ENCODE data around the gene NCCRP1. TPM values are rescaled to one million over a fixed set of nuclear protein-coding genes. Genes with fewer than 3 reads are reported as not detected.

The NCCRP1 gene
- polyA plus RNA-seq, 1 donor from 2014 or later = not detected

DNA sequence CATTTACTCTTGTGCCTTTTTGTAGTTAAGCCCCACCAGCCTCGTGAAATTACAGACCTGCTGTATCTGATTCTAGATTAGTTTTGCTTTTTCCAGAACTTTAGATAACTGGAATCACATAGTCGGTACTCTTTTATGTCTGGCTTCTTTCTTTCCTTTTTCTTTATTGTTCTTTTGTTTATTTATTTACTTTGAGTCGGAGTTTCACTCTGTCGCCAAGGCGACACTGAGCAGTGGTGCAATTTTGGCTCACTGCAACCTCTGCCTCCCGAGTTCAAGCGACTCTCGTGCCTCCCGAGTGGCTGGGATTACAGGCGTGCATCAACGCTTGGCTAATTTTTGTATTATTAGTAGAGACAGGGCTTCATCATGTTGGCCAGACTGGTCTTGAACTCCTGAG lies 6.0 kb upstream of the NCCRP1 start:
- Histone ChIP-seq H4K20me1 (ENCODE audit: insufficient read depth) (no peaks in the 10 kb centered on the region), H2AFZ (ENCODE audit: low read depth, low read length) (no peak overlapping the region), H3K36me3 (ENCODE audit: insufficient read depth, low read length) (no peaks in the 10 kb centered on the region), H3K9me3 (ENCODE audit: low read length) (no peaks in the 10 kb centered on the region), H3K9ac (ENCODE audit: low read length) (no peak overlapping the region), H3K4me3 (ENCODE audit: low read length) (no peak overlapping the region), H3K79me2 (replicated peaks; ENCODE audit: insufficient read depth, low read length) (no peaks in the 10 kb centered on the region), H3K27me3 (ENCODE audit: insufficient read depth, low read depth, low read length) (no peaks in the 10 kb centered on the region), H3K27ac (ENCODE audit: low read length) (no peak overlapping the region), H3K9me2 (ENCODE audit: insufficient read depth, low read length) (no peaks in the 10 kb centered on the region), H3K4me2 (ENCODE audit: low read length) (no peak overlapping the region), H3F3A (ENCODE audit: insufficient read depth, low read length, poor library complexity, severe bottlenecking) (no peaks in the 10 kb centered on the region)
- TF ChIP-seq, protein P1, sequence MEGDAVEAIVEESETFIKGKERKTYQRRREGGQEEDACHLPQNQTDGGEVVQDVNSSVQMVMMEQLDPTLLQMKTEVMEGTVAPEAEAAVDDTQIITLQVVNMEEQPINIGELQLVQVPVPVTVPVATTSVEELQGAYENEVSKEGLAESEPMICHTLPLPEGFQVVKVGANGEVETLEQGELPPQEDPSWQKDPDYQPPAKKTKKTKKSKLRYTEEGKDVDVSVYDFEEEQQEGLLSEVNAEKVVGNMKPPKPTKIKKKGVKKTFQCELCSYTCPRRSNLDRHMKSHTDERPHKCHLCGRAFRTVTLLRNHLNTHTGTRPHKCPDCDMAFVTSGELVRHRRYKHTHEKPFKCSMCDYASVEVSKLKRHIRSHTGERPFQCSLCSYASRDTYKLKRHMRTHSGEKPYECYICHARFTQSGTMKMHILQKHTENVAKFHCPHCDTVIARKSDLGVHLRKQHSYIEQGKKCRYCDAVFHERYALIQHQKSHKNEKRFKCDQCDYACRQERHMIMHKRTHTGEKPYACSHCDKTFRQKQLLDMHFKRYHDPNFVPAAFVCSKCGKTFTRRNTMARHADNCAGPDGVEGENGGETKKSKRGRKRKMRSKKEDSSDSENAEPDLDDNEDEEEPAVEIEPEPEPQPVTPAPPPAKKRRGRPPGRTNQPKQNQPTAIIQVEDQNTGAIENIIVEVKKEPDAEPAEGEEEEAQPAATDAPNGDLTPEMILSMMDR (IDR thresholded peaks at IDR 0.05; ENCODE audit: poor library complexity, severe bottlenecking) = no peak
- TF ChIP-seq RAD21 (conservative IDR thresholded peaks at IDR 0.05) (no peak), EP300 (conservative IDR thresholded peaks at IDR 0.05; ENCODE audit: poor library complexity, severe bottlenecking) (no peak), MXI1 (conservative IDR thresholded peaks at IDR 0.05; ENCODE audit: poor library complexity, severe bottlenecking) (no peak), POLR2AphosphoS5 (IDR thresholded peaks at IDR 0.05) (no peak), SMC3 (conservative IDR thresholded peaks at IDR 0.05; ENCODE audit: poor library complexity) (no peak), TAF1 (IDR thresholded peaks at IDR 0.05; ENCODE audit: low read depth) (no peak), EZH2 (IDR thresholded peaks at IDR 0.05; ENCODE audit: borderline replicate concordance, insufficient read depth, low read length, poor library complexity, severe bottlenecking) (no peak)
- TF ChIP-seq, protein P2, sequence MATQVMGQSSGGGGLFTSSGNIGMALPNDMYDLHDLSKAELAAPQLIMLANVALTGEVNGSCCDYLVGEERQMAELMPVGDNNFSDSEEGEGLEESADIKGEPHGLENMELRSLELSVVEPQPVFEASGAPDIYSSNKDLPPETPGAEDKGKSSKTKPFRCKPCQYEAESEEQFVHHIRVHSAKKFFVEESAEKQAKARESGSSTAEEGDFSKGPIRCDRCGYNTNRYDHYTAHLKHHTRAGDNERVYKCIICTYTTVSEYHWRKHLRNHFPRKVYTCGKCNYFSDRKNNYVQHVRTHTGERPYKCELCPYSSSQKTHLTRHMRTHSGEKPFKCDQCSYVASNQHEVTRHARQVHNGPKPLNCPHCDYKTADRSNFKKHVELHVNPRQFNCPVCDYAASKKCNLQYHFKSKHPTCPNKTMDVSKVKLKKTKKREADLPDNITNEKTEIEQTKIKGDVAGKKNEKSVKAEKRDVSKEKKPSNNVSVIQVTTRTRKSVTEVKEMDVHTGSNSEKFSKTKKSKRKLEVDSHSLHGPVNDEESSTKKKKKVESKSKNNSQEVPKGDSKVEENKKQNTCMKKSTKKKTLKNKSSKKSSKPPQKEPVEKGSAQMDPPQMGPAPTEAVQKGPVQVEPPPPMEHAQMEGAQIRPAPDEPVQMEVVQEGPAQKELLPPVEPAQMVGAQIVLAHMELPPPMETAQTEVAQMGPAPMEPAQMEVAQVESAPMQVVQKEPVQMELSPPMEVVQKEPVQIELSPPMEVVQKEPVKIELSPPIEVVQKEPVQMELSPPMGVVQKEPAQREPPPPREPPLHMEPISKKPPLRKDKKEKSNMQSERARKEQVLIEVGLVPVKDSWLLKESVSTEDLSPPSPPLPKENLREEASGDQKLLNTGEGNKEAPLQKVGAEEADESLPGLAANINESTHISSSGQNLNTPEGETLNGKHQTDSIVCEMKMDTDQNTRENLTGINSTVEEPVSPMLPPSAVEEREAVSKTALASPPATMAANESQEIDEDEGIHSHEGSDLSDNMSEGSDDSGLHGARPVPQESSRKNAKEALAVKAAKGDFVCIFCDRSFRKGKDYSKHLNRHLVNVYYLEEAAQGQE (IDR thresholded peaks at IDR 0.05; ENCODE audit: borderline replicate concordance) = no peak

DNA sequence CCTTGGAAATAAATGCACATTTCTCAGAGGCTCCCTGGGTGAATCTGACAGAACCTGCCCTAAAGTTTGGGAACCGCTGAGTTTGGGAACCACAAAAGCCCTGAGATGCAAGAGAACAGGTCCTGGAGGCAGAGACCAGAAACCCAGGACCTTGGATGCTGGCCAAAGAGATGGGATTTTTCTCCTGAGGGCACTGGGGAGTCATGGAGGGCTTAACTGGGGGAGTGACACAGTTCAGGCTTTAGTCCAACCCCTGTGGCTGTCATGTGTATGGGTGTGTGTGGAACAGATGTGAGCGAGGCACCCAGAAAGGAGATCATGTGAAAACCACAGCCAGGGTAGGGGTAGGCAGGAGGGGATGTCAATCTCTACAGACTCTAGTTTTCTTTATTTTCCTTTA lies 3.9 kb upstream of the NCCRP1 start:
- Histone ChIP-seq H3K79me2 (replicated peaks; ENCODE audit: insufficient read depth, low read length) (no peaks in the 10 kb centered on the region), H4K20me1 (ENCODE audit: insufficient read depth) (no peaks in the 10 kb centered on the region), H3K27me3 (ENCODE audit: insufficient read depth, low read depth, low read length) (peaks cover 20% of the 10 kb centered on the region), H3K9ac (ENCODE audit: low read length) (no peak overlapping the region), H3F3A (ENCODE audit: insufficient read depth, low read length, poor library complexity, severe bottlenecking) (no peaks in the 10 kb centered on the region), H3K9me3 (ENCODE audit: low read length) (no peaks in the 10 kb centered on the region), H3K36me3 (ENCODE audit: insufficient read depth, low read length) (no peaks in the 10 kb centered on the region), H2AFZ (ENCODE audit: low read depth, low read length) (no peak overlapping the region), H3K4me2 (ENCODE audit: low read length) (no peak overlapping the region), H3K27ac (ENCODE audit: low read length) (no peak overlapping the region), H3K4me3 (ENCODE audit: low read length) (no peak overlapping the region), H3K9me2 (ENCODE audit: insufficient read depth, low read length) (no peaks in the 10 kb centered on the region)
- no peak for TF ChIP-seq MXI1 (conservative IDR thresholded peaks at IDR 0.05; ENCODE audit: poor library complexity, severe bottlenecking)
- TF ChIP-seq RAD21 (conservative IDR thresholded peaks at IDR 0.05) = no peak
- no peak for TF ChIP-seq POLR2AphosphoS5 (IDR thresholded peaks at IDR 0.05)
- TF ChIP-seq EP300 (conservative IDR thresholded peaks at IDR 0.05; ENCODE audit: poor library complexity, severe bottlenecking) = no peak
- no peak for TF ChIP-seq SMC3 (conservative IDR thresholded peaks at IDR 0.05; ENCODE audit: poor library complexity)
- TF ChIP-seq, protein P1 (IDR thresholded peaks at IDR 0.05; ENCODE audit: poor library complexity, severe bottlenecking) = no peak
